OCI-LY1 (cell line): ENCODE results near the gene RGS4.

ENCODE experiments used
- H2AFZ ChIP-seq: fragments of 200-600 bp; sonication (generic), shearing (Covaris generic); 2 replicates; pipeline ENCODE4 v1.6.0; 2014; ENCODE audit warnings: antibody characterized with exemption, mild to moderate bottlenecking, low read length
- H3F3A ChIP-seq: fragments of 200-600 bp; sonication (generic), shearing (Covaris generic); 2 replicates; pipeline ENCODE4 v1.6.0; 2014; ENCODE audit warnings: mild to moderate bottlenecking, antibody characterized with exemption, low read length, moderate library complexity; ENCODE audit not compliant: insufficient read depth
- H3K27ac ChIP-seq: fragments of 200-600 bp; sonication (generic); 2 replicates; pipeline ENCODE4 v1.5.1; 2014; ENCODE audit warnings: low read length, mixed run types, mild to moderate bottlenecking, low read depth; ENCODE audit not compliant: poor library complexity, severe bottlenecking
- H3K27me3 ChIP-seq: fragments of 200-600 bp; sonication (generic); 2 replicates; pipeline ENCODE4 v1.6.0; 2014; ENCODE audit warnings: antibody characterized with exemption, mild to moderate bottlenecking, low read length, moderate library complexity; ENCODE audit not compliant: insufficient read depth
- H3K36me3 ChIP-seq: fragments of 200-600 bp; sonication (generic); 2 replicates; pipeline ENCODE4 v1.6.1; 2014; ENCODE audit warnings: mild to moderate bottlenecking, antibody characterized with exemption, low read length, moderate library complexity, mixed read lengths; ENCODE audit not compliant: insufficient read depth
- H3K4me1 ChIP-seq: fragments of 200-600 bp; sonication (generic); 2 replicates; pipeline ENCODE4 v1.5.1; 2014; ENCODE audit warnings: mild to moderate bottlenecking, low read length, moderate library complexity; ENCODE audit not compliant: insufficient read depth, severe bottlenecking
- H3K4me2 ChIP-seq: fragments of 200-600 bp; sonication (generic), shearing (Covaris generic); 2 replicates; pipeline ENCODE4 v1.6.1; 2014; ENCODE audit warnings: low read length
- H3K4me3 ChIP-seq: fragments of 200-600 bp; sonication (generic); 2 replicates; pipeline ENCODE4 v1.5.1; 2014; ENCODE audit warnings: low read length, low read depth, mild to moderate bottlenecking, mixed read lengths; ENCODE audit not compliant: poor library complexity, severe bottlenecking
- H3K79me2 ChIP-seq: fragments of 200-600 bp; shearing (Covaris generic); 2 replicates; pipeline ENCODE4 v1.6.1; 2016; ENCODE audit warnings: mixed run types, low read length, mixed read lengths; ENCODE audit not compliant: insufficient read depth
- H3K9ac ChIP-seq: fragments of 200-600 bp; sonication (generic), shearing (Covaris generic); 2 replicates; pipeline ENCODE4 v1.6.1; 2014; ENCODE audit warnings: mild to moderate bottlenecking, low read length, mixed read lengths
- H3K9me2 ChIP-seq: fragments of 200-600 bp; sonication (generic), shearing (Covaris generic); 2 replicates; pipeline ENCODE4 v1.6.1; 2014; ENCODE audit warnings: low read depth, mild to moderate bottlenecking, low read length, mixed read lengths
- H3K9me3 ChIP-seq: fragments of 200-600 bp; shearing (Covaris generic); 2 replicates; pipeline ENCODE4 v1.6.1; 2014; ENCODE audit warnings: low read length, mixed read lengths
- H4K20me1 ChIP-seq: fragments of 200-600 bp; sonication (generic), shearing (Covaris generic); 2 replicates; pipeline ENCODE4 v1.6.0; 2016; ENCODE audit warnings: mild to moderate bottlenecking, low read length; ENCODE audit not compliant: insufficient read depth
- EZH2 ChIP-seq: fragments of 200-600 bp; sonication (generic), shearing (Covaris generic); IDR thresholded peaks from 2 replicates; pipeline ENCODE4 v1.8.0; 2017; ENCODE audit warnings: borderline replicate concordance, mixed run types, mild to moderate bottlenecking, antibody characterized with exemption, low read length, moderate library complexity, mixed read lengths
- TF ChIP-seq, protein P1 (sequence below): fragments of 200-600 bp; sonication (generic), shearing (Covaris generic); IDR thresholded peaks from 2 replicates; pipeline ENCODE4 v1.5.1; 2017; ENCODE audit warnings: mild to moderate bottlenecking, antibody characterized with exemption, low read length, moderate library complexity, mixed read lengths

The RGS4 gene

DNA sequence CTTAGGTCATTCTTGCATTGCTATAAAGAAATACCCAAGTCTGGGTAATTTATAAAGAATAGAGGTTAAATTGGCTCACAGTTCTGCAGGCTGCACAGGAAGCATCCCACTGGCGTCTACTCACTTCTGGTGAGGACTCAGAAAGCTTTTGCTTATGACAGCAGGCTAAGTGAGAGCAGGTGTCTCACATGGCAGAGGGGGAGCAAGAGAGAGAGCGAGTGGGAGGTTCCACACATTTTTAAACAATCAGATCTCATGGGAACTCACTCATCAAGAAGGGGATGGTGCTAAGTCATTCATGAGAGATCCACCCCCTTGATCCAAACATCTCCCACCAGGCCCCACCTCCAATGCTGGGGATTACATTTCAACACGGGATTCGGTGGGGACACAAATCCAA, 13.6 kb upstream of the RGS4 start:
- no peaks in the 10 kb centered on the region for H3K79me2 ChIP-seq

DNA sequence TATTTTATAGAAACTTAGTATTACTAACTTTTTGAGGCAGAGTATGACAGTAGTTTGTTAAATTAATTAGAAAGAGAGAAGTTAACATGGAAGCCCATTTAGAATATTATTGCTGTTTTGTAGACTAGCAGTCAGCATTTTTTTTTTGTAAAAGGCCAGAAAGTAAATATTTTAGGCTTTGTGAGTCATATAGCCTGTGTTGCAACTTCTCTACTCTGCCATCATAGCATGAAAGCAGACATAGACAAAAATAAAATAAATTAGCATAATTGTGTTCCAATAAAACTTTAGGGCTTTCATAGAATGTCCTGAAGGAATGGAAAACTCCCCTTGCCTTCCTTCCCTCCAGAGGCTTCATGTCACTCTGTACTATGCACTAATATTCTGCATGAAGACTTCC, 12.3 kb upstream of the RGS4 start:
- Histone ChIP-seq H2AFZ (no peak overlapping the region), H3K36me3 (no peaks in the 10 kb centered on the region), H3K4me2 (no peak overlapping the region), H3K27me3 (no peaks in the 10 kb centered on the region), H3K9ac (no peak overlapping the region), H3K4me1 (no peaks in the 10 kb centered on the region), H4K20me1 (no peaks in the 10 kb centered on the region), H3K9me2 (no peaks in the 10 kb centered on the region), H3K9me3 (no peaks in the 10 kb centered on the region), H3F3A (no peaks in the 10 kb centered on the region), H3K27ac (no peak overlapping the region), H3K4me3 (no peak overlapping the region), H3K79me2 (no peaks in the 10 kb centered on the region)
- TF ChIP-seq, protein P1, sequence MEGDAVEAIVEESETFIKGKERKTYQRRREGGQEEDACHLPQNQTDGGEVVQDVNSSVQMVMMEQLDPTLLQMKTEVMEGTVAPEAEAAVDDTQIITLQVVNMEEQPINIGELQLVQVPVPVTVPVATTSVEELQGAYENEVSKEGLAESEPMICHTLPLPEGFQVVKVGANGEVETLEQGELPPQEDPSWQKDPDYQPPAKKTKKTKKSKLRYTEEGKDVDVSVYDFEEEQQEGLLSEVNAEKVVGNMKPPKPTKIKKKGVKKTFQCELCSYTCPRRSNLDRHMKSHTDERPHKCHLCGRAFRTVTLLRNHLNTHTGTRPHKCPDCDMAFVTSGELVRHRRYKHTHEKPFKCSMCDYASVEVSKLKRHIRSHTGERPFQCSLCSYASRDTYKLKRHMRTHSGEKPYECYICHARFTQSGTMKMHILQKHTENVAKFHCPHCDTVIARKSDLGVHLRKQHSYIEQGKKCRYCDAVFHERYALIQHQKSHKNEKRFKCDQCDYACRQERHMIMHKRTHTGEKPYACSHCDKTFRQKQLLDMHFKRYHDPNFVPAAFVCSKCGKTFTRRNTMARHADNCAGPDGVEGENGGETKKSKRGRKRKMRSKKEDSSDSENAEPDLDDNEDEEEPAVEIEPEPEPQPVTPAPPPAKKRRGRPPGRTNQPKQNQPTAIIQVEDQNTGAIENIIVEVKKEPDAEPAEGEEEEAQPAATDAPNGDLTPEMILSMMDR, result no peak
- no peak for TF ChIP-seq EZH2

More for the DNA sequence above, 13.6 kb upstream of the RGS4 start:
- Histone ChIP-seq H3K36me3 (no peaks in the 10 kb centered on the region), H3K4me1 (no peaks in the 10 kb centered on the region), H3K4me2 (no peak overlapping the region), H3K9me3 (no peaks in the 10 kb centered on the region), H3F3A (no peaks in the 10 kb centered on the region), H4K20me1 (no peaks in the 10 kb centered on the region), H3K9ac (no peak overlapping the region), H3K27ac (no peak overlapping the region), H3K4me3 (no peak overlapping the region), H3K9me2 (no peaks in the 10 kb centered on the region), H2AFZ (no peak overlapping the region), H3K27me3 (no peaks in the 10 kb centered on the region)
- TF ChIP-seq, protein P1, result no peak
- no peak for TF ChIP-seq EZH2

DNA sequence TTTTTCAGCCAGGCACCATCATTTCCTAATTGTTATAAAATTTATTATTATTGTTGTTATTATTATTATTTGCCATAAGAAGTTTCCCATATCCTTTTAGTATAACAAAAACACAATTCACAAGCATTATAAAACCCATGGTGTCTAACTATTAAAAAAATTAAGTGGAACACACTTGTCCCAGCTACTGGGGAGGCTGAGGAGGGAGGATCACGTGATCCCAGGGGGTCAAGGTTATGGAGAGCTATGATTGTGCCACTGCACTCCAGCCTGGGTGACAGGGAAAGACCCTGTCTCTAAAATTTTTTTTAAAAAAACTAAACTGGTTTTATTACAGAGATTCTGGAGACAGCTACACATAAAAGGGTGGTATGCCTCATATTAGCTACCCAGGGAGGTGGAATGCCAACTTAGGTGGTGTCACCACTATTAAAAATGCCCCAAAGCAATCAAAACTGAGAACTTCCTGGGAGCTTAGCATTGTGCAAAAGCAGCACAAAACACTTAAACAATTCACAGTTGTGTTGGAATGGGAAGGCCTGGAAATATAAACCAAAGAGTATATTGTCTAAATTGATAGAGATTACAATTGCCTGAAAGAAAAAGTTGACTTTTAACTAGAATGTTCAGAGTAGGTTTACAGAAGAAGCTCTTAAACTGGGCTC, 8.7 kb upstream of the RGS4 start:
- H3K9me2 ChIP-seq, result no peaks in the 10 kb centered on the region
- H3K9ac ChIP-seq, result no peak overlapping the region
- no peak overlapping the region for H3K27ac ChIP-seq
- H2AFZ ChIP-seq, result no peak overlapping the region
- H3K27me3 ChIP-seq, result 0 out of 2 replicates have a peak, but pooled peaks cover 4% of the 10 kb centered on the region
- H4K20me1 ChIP-seq, result no peaks in the 10 kb centered on the region
- H3K4me3 ChIP-seq, result no peak overlapping the region
- H3K9me3 ChIP-seq, result no peaks in the 10 kb centered on the region
- no peaks in the 10 kb centered on the region for H3K79me2 ChIP-seq
- TF ChIP-seq, protein P1, result no peak
- TF ChIP-seq EZH2, result no peak
- H3K4me1 ChIP-seq, result no peaks in the 10 kb centered on the region
- no peak overlapping the region for H3K4me2 ChIP-seq
- H3K36me3 ChIP-seq, result no peaks in the 10 kb centered on the region
- H3F3A ChIP-seq, result no peaks in the 10 kb centered on the region
